ENCODE data around the gene MRAP. TPM values are rescaled to one million over a fixed set of nuclear protein-coding genes. Genes with fewer than 3 reads are reported as not detected.

The MRAP gene
- total RNA-seq, 1 donor from 2014 or later = 149 TPM

- DNase-seq (ENCODE audit: low spot score) = no peak
Measured at GRCh38 chr21:32299695-32300094, 1.0 kb downstream of the MRAP start.

GRCh38 chr21:32300117-32300681 is 1.5 kb downstream of the MRAP start:
- DNase-seq (ENCODE audit: low spot score) = peak; percentile 71

- no peak for DNase-seq (ENCODE audit: low spot score)
Measured at GRCh38 chr21:32301596-32301995, 2.9 kb downstream of the MRAP start.

GRCh38 chr21:32302560-32302959 is 3.9 kb downstream of the MRAP start:
- no peak for DNase-seq (ENCODE audit: low spot score)

- no peak for DNase-seq (ENCODE audit: low spot score)
Measured at GRCh38 chr21:32303385-32303784, 4.7 kb downstream of the MRAP start.

- DNase-seq (ENCODE audit: low spot score) = peak; percentile 53
Measured at GRCh38 chr21:32304998-32305397, 6.3 kb downstream of the MRAP start.

GRCh38 chr21:32306021-32306780 is 7.5 kb downstream of the MRAP start:
- DNase-seq (ENCODE audit: low spot score) = peak; percentile 77

GRCh38 chr21:32307706-32308105 is 9.1 kb downstream of the MRAP start:
- DNase-seq (ENCODE audit: low spot score) = peak; percentile 35

- DNase-seq (ENCODE audit: low spot score) = peak; percentile 62
Measured at GRCh38 chr21:32308696-32309095, 10.0 kb downstream of the MRAP start.

GRCh38 chr21:32309906-32310460 is 11.3 kb downstream of the MRAP start:
- DNase-seq (ENCODE audit: low spot score) = peak; percentile 49

- DNase-seq (ENCODE audit: low spot score) = peak; percentile 45
Measured at GRCh38 chr21:32310976-32311375, 12.3 kb downstream of the MRAP start.

GRCh38 chr21:32311621-32312020 is 13.0 kb downstream of the MRAP start:
- DNase-seq (ENCODE audit: low spot score) = peak; percentile 79

- peak; percentile 69 for DNase-seq (ENCODE audit: low spot score)
Measured at GRCh38 chr21:32312326-32312725, 13.7 kb downstream of the MRAP start.

GRCh38 chr21:32312976-32313375 is 14.3 kb downstream of the MRAP start:
- peak; percentile 47 for DNase-seq (ENCODE audit: low spot score)

GRCh38 chr21:32314806-32315205 is 16.2 kb downstream of the MRAP start:
- DNase-seq (ENCODE audit: low spot score) = peak; percentile 47

GRCh38 chr21:32315511-32316281 is 17.0 kb downstream of the MRAP start:
- peak; percentile 59 for DNase-seq (ENCODE audit: low spot score)

- peak; percentile 86 for DNase-seq (ENCODE audit: low spot score)
Measured at GRCh38 chr21:32316361-32317215, 17.9 kb downstream of the MRAP start.

GRCh38 chr21:32317726-32318125 is 19.1 kb downstream of the MRAP start:
- DNase-seq (ENCODE audit: low spot score) = peak; percentile 84

- DNase-seq (ENCODE audit: low spot score) = peak; percentile 74
Measured at GRCh38 chr21:32319012-32319411, 20.4 kb downstream of the MRAP start.

- peak; percentile 24 for DNase-seq (ENCODE audit: low spot score)
Measured at GRCh38 chr21:32320059-32320458, 21.4 kb downstream of the MRAP start.

- peak; percentile 75 for DNase-seq (ENCODE audit: low spot score)
Measured at GRCh38 chr21:32320726-32321125, 22.1 kb downstream of the MRAP start.

Measured in mesenteric fat pad (tissue), 1 donor.